Measurements from ENCODE around the gene TNFAIP8. TPM values are rescaled to one million over a fixed set of nuclear protein-coding genes. Genes with fewer than 3 reads are reported as not detected.

Gene TNFAIP8
- total and polyA plus RNA-seq, 5 experiments from 2014 or later: 175 to 220 (median 177) TPM

DNA sequence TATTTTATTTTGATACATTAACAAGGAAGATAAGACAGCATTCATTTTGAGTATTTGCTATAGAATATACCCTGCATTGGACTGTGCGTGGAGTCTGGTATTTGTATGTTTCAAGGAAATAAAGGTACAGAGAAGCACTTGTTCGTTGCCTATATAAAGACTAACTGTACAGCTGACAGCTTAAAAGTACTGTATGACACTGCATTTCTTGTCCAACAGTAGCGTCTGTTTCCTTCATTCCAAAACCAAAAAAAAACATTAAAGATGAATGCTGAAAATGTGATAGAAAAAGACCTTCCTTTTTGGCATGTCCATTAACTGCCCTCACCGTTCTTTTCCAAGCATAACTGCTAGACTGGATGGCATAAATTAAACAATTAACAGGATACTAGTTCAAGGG, 15.3 kb downstream of the TNFAIP8 start:
- H3K27me3 Mint-ChIP-seq: no peaks in the 10 kb centered on the region
- H3K4me3 Mint-ChIP-seq: no peak overlapping the region
- DNase-seq: no peak
- peaks cover 29 to 76% (median 65%) of the 10 kb centered on the region in 4 donors for H3K4me1 Mint-ChIP-seq
- peaks cover 0 to 38% (median 15%) of the 10 kb centered on the region in 3 donors for H3K36me3 Mint-ChIP-seq
- POLR2A ChIA-PET: interaction anchor here (0.5 to 0.9 kb wide), 3 partner anchors 32 to 103 kb away, joined by 3 to 6 read pairs (median 3); no protein-coding TSS in a partner anchor
- no peak for ATAC-seq
- H3K9me3 Mint-ChIP-seq: no peaks in the 10 kb centered on the region
- peak overlapping the region in 6 of 10 donors; percentile 35 to 87 (median 56) for H3K27ac Mint-ChIP-seq

- Mint-ChIP-seq H3K36me3 (peaks cover 0 to 36% (median 15%) of the 10 kb centered on the region in 3 donors), H3K27me3 (no peaks in the 10 kb centered on the region), H3K4me1 (peaks cover 19 to 70% (median 62%) of the 10 kb centered on the region in 4 donors), H3K27ac (peak overlapping the region in 8 of 10 donors; percentile 6 to 86 (median 36)), H3K4me3 (no peak overlapping the region), H3K9me3 (no peaks in the 10 kb centered on the region)
- DNase-seq (no peak), ATAC-seq (peak in 1 of 2 donors; percentile 18)
- POLR2A ChIA-PET: interaction anchor here (0.6 to 2.0 kb wide), 4 partner anchors 11 to 34 kb away, joined by 3 to 8 read pairs (median 4); no protein-coding TSS in a partner anchor
These were observed 17.6 kb downstream of the TNFAIP8 start for GRCh38 chr5:119373449-119373858.

DNA sequence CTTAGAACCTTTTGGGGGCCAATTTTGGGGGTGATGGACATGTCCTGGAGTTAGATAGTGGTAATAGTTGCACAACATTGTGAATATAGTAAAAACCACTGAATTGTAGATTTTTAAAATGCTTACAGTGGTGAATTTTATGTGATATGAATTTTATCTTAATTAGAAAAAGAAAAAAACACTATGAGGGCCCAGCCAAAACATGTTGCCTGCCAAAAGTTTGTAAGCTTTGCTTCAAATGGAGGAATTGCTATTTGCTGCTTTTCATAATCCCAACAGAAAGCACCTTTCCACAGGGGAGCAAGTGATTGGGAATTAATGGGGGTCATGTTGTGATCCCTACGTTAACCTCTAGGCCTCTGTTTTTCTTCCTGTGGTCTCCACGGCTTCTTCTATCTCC, 19.1 kb downstream of the TNFAIP8 start:
- POLR2A ChIA-PET: no interaction called here

DNA sequence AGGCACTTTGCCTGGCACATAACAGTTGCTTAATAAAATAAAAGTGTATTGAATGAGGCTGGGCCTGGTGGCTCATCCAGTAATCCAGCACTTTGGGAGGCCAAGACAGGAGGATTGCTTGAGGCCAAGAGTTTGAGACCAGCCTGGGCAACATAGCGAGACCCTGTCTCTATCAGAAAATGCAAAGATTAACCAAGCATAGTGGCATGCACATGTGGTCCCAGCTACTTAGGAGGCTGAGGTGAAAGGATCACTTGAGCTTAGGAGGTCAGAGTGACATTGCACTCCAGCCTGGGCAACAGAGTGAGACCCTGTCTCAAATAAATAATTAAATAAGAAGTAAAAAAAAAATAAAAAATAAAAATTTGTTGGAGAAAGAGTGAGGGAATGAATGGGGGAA, 21.2 kb downstream of the TNFAIP8 start:
- peak overlapping the region in 4 of 10 donors; percentile 12 to 83 (median 54) for H3K27ac Mint-ChIP-seq
- POLR2A ChIA-PET: no interaction called here
- DNase-seq: no peak
- peaks cover 24 to 72% (median 67%) of the 10 kb centered on the region in 4 donors for H3K4me1 Mint-ChIP-seq
- no peaks in the 10 kb centered on the region for H3K27me3 Mint-ChIP-seq
- peaks cover 0 to 32% (median 12%) of the 10 kb centered on the region in 3 donors for H3K36me3 Mint-ChIP-seq
- ATAC-seq: no peak
- H3K9me3 Mint-ChIP-seq: no peaks in the 10 kb centered on the region
- no peak overlapping the region for H3K4me3 Mint-ChIP-seq

More for the DNA sequence above, 19.1 kb downstream of the TNFAIP8 start:
- H3K27me3 Mint-ChIP-seq: no peaks in the 10 kb centered on the region
- no peak for ATAC-seq
- peaks cover 18 to 70% (median 63%) of the 10 kb centered on the region in 4 donors for H3K4me1 Mint-ChIP-seq
- peak overlapping the region in 1 of 10 donors; percentile 13 for H3K4me3 Mint-ChIP-seq
- peak overlapping the region in 7 of 10 donors; percentile 21 to 69 (median 55) for H3K27ac Mint-ChIP-seq
- H3K36me3 Mint-ChIP-seq: peaks cover 0 to 30% (median 11%) of the 10 kb centered on the region in 3 donors
- no peaks in the 10 kb centered on the region for H3K9me3 Mint-ChIP-seq
- no peak for DNase-seq

GRCh38 chr5:119378075-119378700, 22.4 kb downstream of the TNFAIP8 start:
- no peaks in the 10 kb centered on the region for H3K9me3 Mint-ChIP-seq
- H3K4me3 Mint-ChIP-seq: peak overlapping the region in 7 of 10 donors; percentile 11 to 61 (median 33)
- DNase-seq (no peak), ATAC-seq (peak; percentile 36 to 44)
- POLR2A ChIA-PET: interaction anchor here (0.9 to 1.7 kb wide), 4 partner anchors 10 to 101 kb away, joined by 3 to 5 read pairs (median 4); no protein-coding TSS in a partner anchor
- peak overlapping the region; percentile 24 to 88 (median 61) for H3K27ac Mint-ChIP-seq
- no peaks in the 10 kb centered on the region for H3K27me3 Mint-ChIP-seq
- peaks cover 0 to 30% (median 10%) of the 10 kb centered on the region in 3 donors for H3K36me3 Mint-ChIP-seq
- peaks cover 23 to 79% (median 70%) of the 10 kb centered on the region in 4 donors for H3K4me1 Mint-ChIP-seq

- Mint-ChIP-seq H3K27ac (peak overlapping the region; percentile 55 to 88 (median 74)), H3K27me3 (no peaks in the 10 kb centered on the region), H3K4me3 (peak overlapping the region in 2 of 10 donors; percentile 3 to 23), H3K4me1 (peaks cover 25 to 81% (median 73%) of the 10 kb centered on the region in 4 donors), H3K36me3 (peaks cover 0 to 30% (median 8%) of the 10 kb centered on the region in 3 donors), H3K9me3 (no peaks in the 10 kb centered on the region)
- POLR2A ChIA-PET: interaction anchor here (0.9 to 1.7 kb wide), 3 partner anchors 11 to 101 kb away, joined by 3 to 5 read pairs (median 3); no protein-coding TSS in a partner anchor
- DNase-seq (no peak), ATAC-seq (no peak)
These were observed 23.3 kb downstream of the TNFAIP8 start for GRCh38 chr5:119379096-119379495.

GRCh38 chr5:119379942-119380547, 24.2 kb downstream of the TNFAIP8 start:
- Mint-ChIP-seq H3K36me3 (peaks cover 0 to 24% (median 8%) of the 10 kb centered on the region in 3 donors), H3K4me3 (no peak overlapping the region), H3K4me1 (peaks cover 28 to 83% (median 75%) of the 10 kb centered on the region in 4 donors), H3K27me3 (no peaks in the 10 kb centered on the region), H3K9me3 (no peaks in the 10 kb centered on the region), H3K27ac (peak overlapping the region; percentile 31 to 83 (median 74))
- POLR2A ChIA-PET: interaction anchor here (1.8 kb wide), 1 partner anchor 43 kb away, joined by 8 read pairs; no protein-coding TSS in a partner anchor
- ATAC-seq (no peak), DNase-seq (no peak)

DNA sequence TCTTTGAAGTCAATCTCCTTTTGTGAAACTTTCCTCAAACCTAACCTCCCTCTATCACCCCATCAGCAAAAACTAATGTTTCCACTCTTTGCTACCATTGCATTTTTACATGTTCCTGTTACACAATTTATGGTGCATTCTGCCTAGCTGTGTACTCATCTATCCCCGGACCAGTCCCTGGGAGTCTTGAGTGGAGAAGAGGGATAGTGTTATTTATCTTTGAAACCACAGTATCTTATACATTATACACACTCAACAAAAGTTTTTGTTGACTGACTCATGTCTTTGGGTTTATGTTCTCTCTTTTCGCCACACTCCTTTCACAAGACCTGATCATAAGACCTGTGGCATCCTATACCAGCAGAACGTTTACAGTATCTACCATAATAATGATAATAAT, 26.4 kb downstream of the TNFAIP8 start:
- H3K27ac Mint-ChIP-seq: peak overlapping the region; percentile 8 to 83 (median 36)
- peaks cover 38 to 94% (median 85%) of the 10 kb centered on the region in 4 donors for H3K4me1 Mint-ChIP-seq
- peaks cover 0 to 27% (median 8%) of the 10 kb centered on the region in 3 donors for H3K36me3 Mint-ChIP-seq
- H3K4me3 Mint-ChIP-seq: peak overlapping the region in 2 of 10 donors; percentile 4 to 26
- no peak for DNase-seq
- no peaks in the 10 kb centered on the region for H3K27me3 Mint-ChIP-seq
- ATAC-seq: no peak
- no peaks in the 10 kb centered on the region for H3K9me3 Mint-ChIP-seq
- POLR2A ChIA-PET: interaction anchor here (0.7 kb wide), 1 partner anchor 10 kb away, joined by 5 read pairs; no protein-coding TSS in a partner anchor

DNA sequence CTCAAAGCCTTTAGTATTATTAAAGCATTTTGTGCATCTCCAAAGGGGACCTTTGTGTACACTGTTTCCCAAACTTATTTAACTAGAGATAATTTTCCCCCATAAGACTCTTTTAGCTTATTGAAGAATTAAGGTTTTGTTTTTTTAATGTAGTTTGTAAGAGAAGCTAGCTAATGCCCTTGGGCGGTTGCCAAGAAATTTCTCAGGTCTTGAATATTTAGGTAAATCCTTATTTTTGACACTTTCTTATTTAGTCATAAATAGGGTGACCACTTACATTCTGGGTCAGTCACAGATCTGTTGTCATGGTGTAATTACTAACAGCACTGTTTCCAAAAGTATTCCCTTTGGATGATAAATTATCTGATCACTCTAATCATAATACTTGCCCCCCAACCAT, 27.2 kb downstream of the TNFAIP8 start:
- ATAC-seq (no peak), DNase-seq (no peak)
- H3K9me3 Mint-ChIP-seq: no peaks in the 10 kb centered on the region
- no peaks in the 10 kb centered on the region for H3K27me3 Mint-ChIP-seq
- H3K4me3 Mint-ChIP-seq: no peak overlapping the region
- POLR2A ChIA-PET: interaction anchor here (1.6 kb wide), 1 partner anchor 44 kb away, joined by 3 read pairs; no protein-coding TSS in a partner anchor
- peaks cover 36 to 94% (median 83%) of the 10 kb centered on the region in 4 donors for H3K4me1 Mint-ChIP-seq
- H3K36me3 Mint-ChIP-seq: peaks cover 0 to 29% (median 8%) of the 10 kb centered on the region in 3 donors
- peak overlapping the region in 8 of 10 donors; percentile 1 to 87 (median 55) for H3K27ac Mint-ChIP-seq

- H3K9me3 Mint-ChIP-seq: no peaks in the 10 kb centered on the region
- peak overlapping the region; percentile 9 to 91 (median 80) for H3K27ac Mint-ChIP-seq
- ATAC-seq (no peak), DNase-seq (no peak)
- peaks cover 0 to 42% (median 10%) of the 10 kb centered on the region in 3 donors for H3K36me3 Mint-ChIP-seq
- H3K4me1 Mint-ChIP-seq: peaks cover 42 to 94% (median 81%) of the 10 kb centered on the region in 4 donors
- POLR2A ChIA-PET: interaction anchor here (1.9 kb wide), 1 partner anchor 13 kb away, joined by 8 read pairs; no protein-coding TSS in a partner anchor
- no peaks in the 10 kb centered on the region for H3K27me3 Mint-ChIP-seq
- peak overlapping the region in 7 of 10 donors; percentile 3 to 60 (median 32) for H3K4me3 Mint-ChIP-seq
These were observed 29.3 kb downstream of the TNFAIP8 start for GRCh38 chr5:119385136-119385535.

DNA sequence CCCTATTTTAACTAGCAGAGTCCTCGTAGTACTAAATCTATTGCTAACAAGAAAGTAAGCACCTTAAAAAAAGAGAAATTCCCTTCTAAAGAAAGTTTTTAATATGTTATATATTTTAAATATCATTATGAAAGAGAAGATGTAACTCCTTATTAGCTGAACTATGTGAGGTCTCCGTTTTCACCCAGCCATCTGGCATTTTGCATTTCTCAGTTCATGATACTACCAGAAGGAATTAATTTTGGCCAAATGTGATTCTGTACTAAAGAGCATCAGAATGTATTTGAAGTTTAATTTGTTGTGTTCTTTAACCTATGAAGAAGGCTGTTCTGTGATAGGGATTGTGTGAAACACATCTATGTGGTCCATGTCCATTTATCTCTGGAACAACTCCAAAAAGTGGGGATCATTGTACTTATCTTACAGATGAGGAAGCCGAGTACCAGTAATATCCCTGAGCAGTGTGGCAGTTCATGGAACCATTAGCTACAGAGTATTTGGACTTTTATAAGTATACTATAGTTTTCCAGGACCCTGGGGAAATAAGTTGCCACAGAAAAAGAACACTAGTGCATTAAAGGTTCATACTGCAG, 29.8 kb downstream of the TNFAIP8 start:
- no peaks in the 10 kb centered on the region for H3K27me3 Mint-ChIP-seq
- no peak for ATAC-seq
- H3K4me1 Mint-ChIP-seq: peaks cover 39 to 95% (median 80%) of the 10 kb centered on the region in 4 donors
- DNase-seq: no peak
- H3K27ac Mint-ChIP-seq: peak overlapping the region in 8 of 10 donors; percentile 27 to 91 (median 83)
- H3K4me3 Mint-ChIP-seq: peak overlapping the region in 4 of 10 donors; percentile 4 to 60 (median 34)
- no peaks in the 10 kb centered on the region for H3K9me3 Mint-ChIP-seq
- POLR2A ChIA-PET: interaction anchor here (0.9 to 1.9 kb wide), 2 partner anchors 13 to 29 kb away, joined by 3 to 8 read pairs; no protein-coding TSS in a partner anchor
- H3K36me3 Mint-ChIP-seq: peaks cover 0 to 44% (median 14%) of the 10 kb centered on the region in 3 donors

Data from naive thymus-derived CD8-positive, alpha-beta T cell (primary cell).